HepG2 (cell line): ENCODE data around the gene NT5DC1. TPM values are rescaled to one million over a fixed set of nuclear protein-coding genes. Genes with fewer than 3 reads are reported as not detected.
A peak's percentile ranks its signal among the peaks of the same experiment; 100 is the strongest.

Source experiments
- AKAP8 ChIP-seq: sonication (generic); formaldehyde crosslinking; IDR thresholded peaks from 2 replicates; pipeline ENCODE4 v1.5.1; 2020; ENCODE audit warnings: mild to moderate bottlenecking, missing genetic modification reagents
- ARNTL ChIP-seq: sonication (generic); formaldehyde crosslinking; IDR thresholded peaks from 2 replicates; pipeline ENCODE4 v1.4.0; 2020; ENCODE audit warnings: mild to moderate bottlenecking, missing genetic modification reagents
- CBX2 ChIP-seq, 2 experiments: fragments of 200-600 bp in 1 of 2; sonication (generic); formaldehyde crosslinking in 1 of 2; IDR thresholded peaks; 2 replicates each; pipeline versions ENCODE4 v1.7.0 to v1.8.1; 2018 to 2022; ENCODE audit warnings: low read depth in 2 of 2, low read length in 1 of 2, mild to moderate bottlenecking in 1 of 2, missing genetic modification reagents in 1 of 2
- CENPT ChIP-seq: sonication (generic); formaldehyde crosslinking; IDR thresholded peaks from 2 replicates; pipeline ENCODE4 v1.8.0; 2022; ENCODE audit warnings: low read depth, mild to moderate bottlenecking, moderate library complexity, missing genetic modification reagents
- EEA1 ChIP-seq: sonication (generic); formaldehyde crosslinking; IDR thresholded peaks from 2 replicates; pipeline ENCODE4 v1.5.1; 2020; ENCODE audit warnings: mild to moderate bottlenecking, missing genetic modification reagents, borderline replicate concordance
- FOXA1 ChIP-seq, 2 experiments: fragments of 450-650 bp in 1 of 2; sonication (generic) in 1 of 2; formaldehyde crosslinking in 1 of 2; IDR thresholded peaks; 2 replicates each; pipeline versions ENCODE4 v1.4.0 to v1.6.1; 2016 to 2020; ENCODE audit warnings: missing genetic modification reagents in 1 of 2
- MED13 ChIP-seq: sonication (generic); formaldehyde crosslinking; IDR thresholded peaks from 2 replicates; pipeline ENCODE4 v1.5.0; 2020; ENCODE audit warnings: missing genetic modification reagents
- NFAT5 ChIP-seq: sonication (generic); formaldehyde crosslinking; IDR thresholded peaks from 2 replicates; pipeline ENCODE4 v1.4.0; 2020; ENCODE audit warnings: missing genetic modification reagents
- PHF21A ChIP-seq: sonication (generic); formaldehyde crosslinking; IDR thresholded peaks from 2 replicates; pipeline ENCODE4 v1.5.0; 2020; ENCODE audit warnings: mild to moderate bottlenecking, missing genetic modification reagents
- SMC3 ChIP-seq: IDR thresholded peaks from 2 replicates; pipeline ENCODE4 v1.6.1; 2011; ENCODE audit warnings: low read length, improper control_type of control experiment
- SRF ChIP-seq: IDR thresholded peaks from 2 replicates; pipeline ENCODE4 v1.6.1; 2011; ENCODE audit warnings: mild to moderate bottlenecking, low read depth, low read length, moderate library complexity
- STAG1 ChIP-seq: sonication (generic); formaldehyde crosslinking; IDR thresholded peaks from 2 replicates; pipeline ENCODE4 v1.4.0; 2020; ENCODE audit warnings: missing genetic modification reagents
- TAF15 ChIP-seq: fragments of 200-400 bp; formaldehyde crosslinking; IDR thresholded peaks from one replicate; pipeline ENCODE4 v1.6.1; 2018; ENCODE audit warnings: mild to moderate bottlenecking, low read depth, low read length; ENCODE audit not compliant: poor library complexity, severe bottlenecking
- TFDP1 ChIP-seq: IDR thresholded peaks from 2 replicates; pipeline ENCODE4 v1.6.1; 2016; ENCODE audit warnings: missing compliant biosample characterization, missing genetic modification reagents, borderline replicate concordance
- ZNF235 ChIP-seq: sonication (generic); formaldehyde crosslinking; IDR thresholded peaks from 2 replicates; pipeline ENCODE4 v1.8.1; 2023; ENCODE audit warnings: mild to moderate bottlenecking, missing genetic modification reagents, borderline replicate concordance
- ZNF333 ChIP-seq: sonication (generic); formaldehyde crosslinking; IDR thresholded peaks from 2 replicates; pipeline ENCODE4 v1.4.0; 2020; ENCODE audit warnings: mild to moderate bottlenecking, missing genetic modification reagents, borderline replicate concordance
- ZNF839 ChIP-seq: sonication (generic); formaldehyde crosslinking; IDR thresholded peaks from 2 replicates; pipeline ENCODE4 v1.4.0; 2020; ENCODE audit warnings: missing genetic modification reagents, mild to moderate bottlenecking, borderline replicate concordance
- polyA plus RNA-seq, 8 experiments: library from polyadenylated mRNA; depleted of rRNA in 3 of 8; stranded (reverse) in 7 of 8; unstranded in 1 of 8; fragments of >200 nt; fragmentation: Illumina TruSeq in 4 of 8; extraction: Trizol in 4 of 8; gene quantifications; 2 replicates each; pipeline versions ENCODE4 v1.2.1 to v1.2.3, GENCODE V29; 2011 to 2016; ENCODE audit warnings: low read depth in 4 of 8, missing spikeins in 1 of 8, mixed read lengths in 1 of 8; ENCODE audit not compliant: insufficient read depth in 1 of 8
- total RNA-seq, 5 experiments: library from RNA; depleted of rRNA; stranded (reverse); fragments of >200 nt; fragmentation: Illumina TruSeq; extraction: Trizol; gene quantifications; 2 replicates each; pipeline ENCODE4 v1.2.3, GENCODE V29; 2016; ENCODE audit warnings: low read depth in 1 of 5
- TF ChIP-seq, protein P1 (sequence below): sonication (generic); formaldehyde crosslinking; IDR thresholded peaks from 2 replicates; pipeline ENCODE4 v1.4.0; 2020; ENCODE audit warnings: missing genetic modification reagents
- TF ChIP-seq, protein P2 (sequence below): sonication (generic); formaldehyde crosslinking; IDR thresholded peaks from 2 replicates; pipeline ENCODE4 v1.8.0; 2022; ENCODE audit warnings: low read depth, missing genetic modification reagents

Gene NT5DC1
- total and polyA plus RNA-seq, 2 of the 13 experiments (the other 11 are each of a cell fraction or from before 2014, with no cell fraction given), result 27.0 to 56.1 TPM

GRCh38 chr6:116253505-116254296, 153.0 kb downstream of the NT5DC1 start, which contains the start of gene TSPYL4 (continued):
- TF ChIP-seq CENPT, result peak; percentile 11; the same call in 1 of the 2 replicates
- no peak for TF ChIP-seq SRF
- TF ChIP-seq PHF21A (CRISPR knock-in tag), result no peak; the same call in 1 of the 2 replicates
- TF ChIP-seq ZNF235 (CRISPR knock-in tag), result peak; percentile 89; the same call in 1 of the 2 replicates
- 0 out of 2 replicates have a peak, but pooled peaks have one; percentile 11 for TF ChIP-seq MED13 (CRISPR knock-in tag)
- peak; percentile 14; the same call in 1 of the 2 replicates for TF ChIP-seq ZNF333 (CRISPR knock-in tag)
- TF ChIP-seq ZNF839, result no peak
- TF ChIP-seq FOXA1 (IDR thresholded peaks at IDR 0.05), result no peak
- TF ChIP-seq FOXA1 (CRISPR knock-in tag; IDR thresholded peaks at IDR 0.05), result no peak
- TF ChIP-seq TAF15, result no peak
- TF ChIP-seq, protein P1, sequence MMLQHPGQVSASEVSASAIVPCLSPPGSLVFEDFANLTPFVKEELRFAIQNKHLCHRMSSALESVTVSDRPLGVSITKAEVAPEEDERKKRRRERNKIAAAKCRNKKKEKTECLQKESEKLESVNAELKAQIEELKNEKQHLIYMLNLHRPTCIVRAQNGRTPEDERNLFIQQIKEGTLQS (CRISPR knock-in tag), result peak; percentile 11; the same call in 1 of the 2 replicates
- TF ChIP-seq SMC3, result no peak
- TF ChIP-seq STAG1 (CRISPR knock-in tag), result no peak
- 0 out of 2 replicates have a peak, but pooled peaks have one; percentile 38 for TF ChIP-seq NFAT5
- TF ChIP-seq CBX2 (IDR thresholded peaks at IDR 0.05; ENCODE audit: low read depth, low read length), result no peak
- no peak for TF ChIP-seq CBX2 (CRISPR knock-in tag; IDR thresholded peaks at IDR 0.05; ENCODE audit: low read depth)
- peak; percentile 61; the same call in 1 of the 2 replicates for TF ChIP-seq TFDP1 (CRISPR knock-in tag)
- TF ChIP-seq, protein P2, sequence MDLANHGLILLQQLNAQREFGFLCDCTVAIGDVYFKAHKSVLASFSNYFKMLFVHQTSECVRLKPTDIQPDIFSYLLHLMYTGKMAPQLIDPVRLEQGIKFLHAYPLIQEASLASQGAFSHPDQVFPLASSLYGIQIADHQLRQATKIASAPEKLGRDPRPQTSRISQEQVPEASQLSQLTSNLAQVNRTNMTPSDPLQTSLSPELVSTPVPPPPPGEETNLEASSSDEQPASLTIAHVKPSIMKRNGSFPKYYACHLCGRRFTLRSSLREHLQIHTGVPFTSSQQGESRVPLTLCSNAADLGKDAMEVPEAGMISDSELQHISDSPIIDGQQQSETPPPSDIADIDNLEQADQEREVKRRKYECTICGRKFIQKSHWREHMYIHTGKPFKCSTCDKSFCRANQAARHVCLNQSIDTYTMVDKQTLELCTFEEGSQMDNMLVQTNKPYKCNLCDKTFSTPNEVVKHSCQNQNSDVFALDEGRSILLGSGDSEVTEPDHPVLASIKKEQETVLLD (CRISPR knock-in tag), result no peak
- TF ChIP-seq AKAP8 (CRISPR knock-in tag), result no peak
- no peak; the same call in 1 of the 2 replicates for TF ChIP-seq ARNTL (CRISPR knock-in tag)
- peak; percentile 81; the same call in 1 of the 2 replicates for TF ChIP-seq EEA1 (CRISPR knock-in tag)
